22Rv1 (cell line): ENCODE results near the gene ATXN7L1.

Experiments used
- CTCF ChIP-seq: fragments of 450-650 bp; IDR thresholded peaks from 2 replicates; pipeline ENCODE4 v1.5.1; 2017; ENCODE audit warnings: mild to moderate bottlenecking
- ZFX ChIP-seq: fragments of 450-650 bp; IDR thresholded peaks from 2 replicates; pipeline ENCODE4 v1.6.1; 2017; ENCODE audit warnings: antibody characterized with exemption, borderline replicate concordance

DNA sequence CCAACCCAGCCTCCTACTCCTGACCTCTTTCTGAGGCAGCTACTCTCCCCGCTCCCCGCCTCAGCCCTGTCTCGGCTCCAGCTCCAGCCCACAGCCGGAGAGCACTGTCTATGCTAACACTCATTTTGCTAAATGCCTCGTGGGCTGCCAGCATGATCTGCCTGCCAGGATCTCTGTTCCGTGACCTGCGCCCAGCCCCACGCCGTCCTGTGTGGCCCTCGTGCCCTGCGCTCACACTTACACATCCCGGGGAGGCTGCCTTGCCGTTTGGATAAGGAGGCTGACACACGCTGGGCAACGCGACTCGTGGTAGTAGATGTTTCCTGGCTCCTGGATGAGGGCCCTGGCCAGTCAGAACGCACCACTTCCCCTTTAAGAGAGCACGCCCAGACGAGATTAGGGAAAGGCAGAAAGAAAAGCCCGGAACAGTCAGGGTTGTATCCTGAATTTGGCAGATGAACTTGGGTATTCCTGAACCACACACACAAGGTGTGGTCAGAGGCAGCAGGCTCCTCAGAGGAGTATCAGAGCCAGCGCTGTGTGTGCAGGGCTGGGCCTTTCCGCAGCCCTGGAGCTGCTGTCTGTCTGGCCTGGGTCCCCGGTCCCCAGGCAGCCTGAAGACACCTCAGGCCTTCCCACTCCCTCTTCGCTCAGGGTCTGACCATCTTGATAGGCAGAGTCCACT, 197.4 kb downstream of the ATXN7L1 start:
- TF ChIP-seq CTCF = no peak
- no peak for TF ChIP-seq ZFX
